ENCODE results near the gene RAD9A.
A peak's percentile ranks its signal among the peaks of the same experiment; 100 is the strongest.

- TF ChIP-seq TAF1 (IDR thresholded peaks at IDR 0.05; ENCODE audit: borderline replicate concordance, low read depth, low read length): no peak
- TF ChIP-seq POLR2A (IDR thresholded peaks at IDR 0.05; ENCODE audit: low read depth, low read length): peak; percentile 22; the same call in 1 of the 2 replicates
Observed at GRCh38 chr11:67406969-67407687, 15.3 kb downstream of the RAD9A start.

All from GM12892 (cell line).